Measurements from ENCODE around the gene PHLDA2. TPM values are rescaled to one million over a fixed set of nuclear protein-coding genes. Genes with fewer than 3 reads are reported as not detected.
"Not testable (repeated sequence)": the region's sequence is repeated elsewhere in the genome, so short reads cannot be mapped to it uniquely, and the experiment has no call there.

The PHLDA2 gene
- total RNA-seq, 2 experiments from 2014 or later, result 1.1 to 3.6 TPM

DNA sequence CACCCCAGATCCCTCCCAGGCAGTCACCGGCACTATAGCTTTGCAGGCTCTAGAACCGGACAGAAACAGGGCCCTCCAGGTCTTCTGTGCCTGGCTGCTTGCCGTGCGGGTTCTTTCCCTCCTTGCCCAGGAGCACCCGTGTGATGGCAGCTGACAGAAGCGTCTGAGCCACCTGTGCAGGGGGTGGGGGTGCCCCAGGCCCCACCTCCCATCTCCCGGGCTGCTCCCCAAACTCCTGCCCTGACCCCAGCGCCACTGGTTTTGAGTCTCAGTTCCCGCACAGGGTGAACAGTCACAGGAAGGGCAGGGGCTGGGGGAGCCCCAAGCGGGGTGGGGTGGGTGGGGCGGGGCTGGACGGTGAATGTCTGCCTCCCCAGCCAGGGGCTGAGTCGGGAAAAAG is 13.2 kb upstream of the PHLDA2 start:
- Mint-ChIP-seq H3K4me3 (no peak overlapping the region), H3K27ac (no peak overlapping the region), H3K4me1 (peaks cover 33% of the 10 kb centered on the region), H3K27me3 (no peaks in the 10 kb centered on the region), H3K36me3 (peaks cover 43% of the 10 kb centered on the region), H3K9me3 (ENCODE audit: low read depth) (peaks cover 20% of the 10 kb centered on the region)
- DNase-seq (no peak), ATAC-seq (no peak)
- CTCF ChIA-PET, result interaction anchor here (1.0 to 2.6 kb wide), 3 partner anchors 13 to 79 kb away, joined by 3 to 20 read pairs (median 4); partner anchors contain the start of gene PHLDA2

DNA sequence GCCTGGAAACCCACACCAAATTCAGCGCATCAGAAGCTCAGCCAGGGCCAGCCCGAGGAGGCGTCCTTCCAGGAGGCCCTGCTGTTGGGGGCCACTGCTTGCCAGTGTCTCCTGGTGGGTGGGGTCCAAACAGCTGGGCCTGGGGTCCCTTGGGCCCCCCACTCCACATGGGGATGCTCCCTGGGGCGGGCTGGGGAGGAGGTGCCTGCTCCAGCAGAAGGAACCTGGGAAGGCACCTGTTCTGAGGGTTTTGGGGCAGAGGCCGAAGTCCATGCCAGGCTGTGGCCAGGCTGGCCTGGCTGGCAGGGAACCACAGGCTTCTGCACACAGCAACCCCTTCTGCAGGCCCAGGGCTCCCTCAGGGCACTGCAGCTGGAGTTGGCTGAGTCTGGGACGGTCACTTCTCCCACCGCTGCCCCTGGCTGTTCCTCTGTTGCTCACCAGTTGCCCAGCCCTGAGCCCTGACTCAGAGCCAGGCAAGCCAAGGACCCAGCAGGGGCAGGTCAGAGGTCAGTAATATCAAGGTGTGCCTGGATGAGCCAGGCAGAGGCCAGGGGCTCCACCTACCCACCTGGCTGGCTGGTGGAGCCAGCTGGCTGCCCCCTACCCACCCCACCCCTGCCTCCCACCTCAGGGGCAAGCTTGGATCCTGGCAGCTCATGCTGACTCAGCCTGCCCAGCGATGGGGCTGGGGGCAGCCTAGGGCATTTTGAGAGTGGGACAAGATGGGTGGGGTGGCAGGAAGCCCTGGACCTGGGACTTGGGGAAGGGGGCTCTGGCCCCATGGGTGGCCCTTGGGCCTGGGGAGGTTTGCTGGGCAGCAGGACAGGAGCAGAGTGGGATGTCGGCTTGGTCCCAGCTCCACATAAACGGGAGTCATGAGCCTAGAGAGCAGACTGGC is 12.0 kb upstream of the PHLDA2 start:
- Mint-ChIP-seq H3K4me1 (peaks cover 21% of the 10 kb centered on the region), H3K27me3 (no peaks in the 10 kb centered on the region), H3K36me3 (peaks cover 36% of the 10 kb centered on the region), H3K27ac (peak overlapping the region; percentile 49), H3K9me3 (ENCODE audit: low read depth) (peaks cover 21% of the 10 kb centered on the region), H3K4me3 (no peak overlapping the region)
- DNase-seq, result no peak
- CTCF ChIA-PET, result interaction anchor here (0.5 to 2.6 kb wide), 8 partner anchors 12 to 149 kb away, joined by 3 to 20 read pairs (median 3); partner anchors contain the start of gene PHLDA2
- peak; percentile 9 for ATAC-seq

DNA sequence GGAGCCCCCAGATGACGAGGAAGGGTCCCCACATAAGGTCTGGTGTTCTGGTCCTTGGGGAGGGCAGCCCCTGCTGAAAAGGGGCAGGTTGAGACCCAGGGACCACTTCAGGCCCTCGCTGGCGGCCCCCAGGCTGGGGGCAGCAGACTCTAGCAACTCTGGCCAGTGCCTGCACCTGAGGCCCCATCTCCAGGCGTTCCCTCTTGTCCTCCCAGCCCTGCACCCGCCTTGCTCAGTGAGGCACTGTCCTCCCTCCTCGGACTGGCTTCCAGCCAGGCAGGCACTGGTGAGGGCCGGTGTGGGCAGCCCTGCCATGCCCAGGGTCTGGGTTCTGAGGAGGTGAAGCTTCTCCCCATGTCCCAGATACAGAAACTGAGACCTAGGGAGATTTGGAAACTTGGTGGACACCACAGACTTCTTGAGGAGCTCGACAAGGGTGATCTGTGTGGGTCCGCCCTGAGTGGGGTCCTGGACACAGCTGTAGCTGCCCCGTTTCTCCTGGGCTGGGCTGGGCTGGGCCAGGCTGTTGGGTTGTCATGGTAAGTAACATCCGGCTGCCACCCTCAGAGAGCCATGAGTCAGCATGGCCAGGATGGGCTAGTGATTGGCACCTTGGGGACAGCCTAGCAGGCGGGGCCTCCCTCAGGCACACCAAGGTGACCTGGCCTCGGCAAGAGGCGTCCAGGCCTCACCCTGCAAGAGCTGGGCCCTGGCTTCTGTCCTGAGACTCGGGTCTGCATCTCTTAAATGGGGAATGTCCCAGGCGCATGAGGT is 11.1 kb upstream of the PHLDA2 start:
- CTCF ChIA-PET, result interaction anchor here (0.5 to 2.6 kb wide), 6 partner anchors 11 to 151 kb away, joined by 3 to 20 read pairs (median 4); partner anchors contain the start of gene PHLDA2
- peaks cover 21% of the 10 kb centered on the region for H3K9me3 Mint-ChIP-seq (ENCODE audit: low read depth)
- H3K27me3 Mint-ChIP-seq, result no peaks in the 10 kb centered on the region
- peak; percentile 76 for DNase-seq
- ATAC-seq, result peak; percentile 75
- H3K36me3 Mint-ChIP-seq, result peaks cover 30% of the 10 kb centered on the region
- H3K27ac Mint-ChIP-seq, result peak overlapping the region; percentile 49
- no peak overlapping the region for H3K4me3 Mint-ChIP-seq
- peaks cover 13% of the 10 kb centered on the region for H3K4me1 Mint-ChIP-seq

DNA sequence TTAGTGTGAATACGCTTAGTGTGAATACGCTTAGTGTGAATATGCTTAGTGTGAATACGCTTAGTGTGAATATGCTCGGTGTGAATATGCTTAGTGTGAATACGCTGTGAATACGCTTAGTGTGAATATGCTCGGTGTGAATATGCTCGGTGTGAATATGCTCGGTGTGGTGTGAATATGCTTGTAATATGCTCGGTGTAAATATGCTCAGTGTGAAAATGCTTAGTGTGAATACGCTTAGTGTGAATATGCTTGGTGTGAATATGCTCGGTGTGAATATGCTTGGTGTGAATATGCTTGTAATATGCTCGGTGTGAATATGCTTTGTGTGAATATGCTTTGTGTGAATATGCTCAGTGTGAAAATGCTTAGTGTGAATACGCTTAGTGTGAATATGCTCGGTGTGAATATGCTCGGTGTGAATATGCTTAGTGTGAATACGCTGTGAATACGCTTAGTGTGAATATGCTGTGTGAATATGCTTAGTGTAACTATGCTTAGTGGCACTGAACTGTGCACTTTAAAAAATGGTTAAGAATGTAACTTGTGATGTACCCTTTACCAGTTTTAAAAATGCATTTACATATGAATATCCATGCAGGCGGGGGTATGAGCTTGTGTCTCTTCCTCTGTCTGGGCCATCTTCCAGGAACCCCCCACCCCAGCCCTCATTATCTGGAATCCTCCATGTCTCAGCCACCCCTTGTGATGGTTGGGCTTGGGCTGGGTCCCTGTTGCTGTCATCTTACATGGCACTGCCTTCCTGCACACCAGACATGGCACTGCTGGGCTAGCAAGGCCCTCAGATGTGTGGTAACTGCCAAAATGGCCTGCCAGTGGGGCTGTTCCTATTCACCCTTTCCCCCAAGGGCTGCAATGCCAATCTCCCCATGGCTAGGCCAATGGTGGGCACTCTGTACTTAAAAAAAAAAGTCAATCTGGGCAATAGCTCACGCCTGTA is 9.5 kb upstream of the PHLDA2 start:
- H3K9me3 Mint-ChIP-seq (ENCODE audit: low read depth), result peaks cover 21% of the 10 kb centered on the region
- not testable (repeated sequence) for H3K27me3 Mint-ChIP-seq, ATAC-seq, H3K4me3 Mint-ChIP-seq, DNase-seq, H3K4me1 Mint-ChIP-seq
- CTCF ChIA-PET, result interaction anchor here (0.9 to 1.6 kb wide), 2 partner anchors 9 to 153 kb away, joined by 4 to 6 read pairs; no protein-coding TSS in a partner anchor
- H3K27ac Mint-ChIP-seq, result peak overlapping the region; percentile 47
- peaks cover 23% of the 10 kb centered on the region for H3K36me3 Mint-ChIP-seq

DNA sequence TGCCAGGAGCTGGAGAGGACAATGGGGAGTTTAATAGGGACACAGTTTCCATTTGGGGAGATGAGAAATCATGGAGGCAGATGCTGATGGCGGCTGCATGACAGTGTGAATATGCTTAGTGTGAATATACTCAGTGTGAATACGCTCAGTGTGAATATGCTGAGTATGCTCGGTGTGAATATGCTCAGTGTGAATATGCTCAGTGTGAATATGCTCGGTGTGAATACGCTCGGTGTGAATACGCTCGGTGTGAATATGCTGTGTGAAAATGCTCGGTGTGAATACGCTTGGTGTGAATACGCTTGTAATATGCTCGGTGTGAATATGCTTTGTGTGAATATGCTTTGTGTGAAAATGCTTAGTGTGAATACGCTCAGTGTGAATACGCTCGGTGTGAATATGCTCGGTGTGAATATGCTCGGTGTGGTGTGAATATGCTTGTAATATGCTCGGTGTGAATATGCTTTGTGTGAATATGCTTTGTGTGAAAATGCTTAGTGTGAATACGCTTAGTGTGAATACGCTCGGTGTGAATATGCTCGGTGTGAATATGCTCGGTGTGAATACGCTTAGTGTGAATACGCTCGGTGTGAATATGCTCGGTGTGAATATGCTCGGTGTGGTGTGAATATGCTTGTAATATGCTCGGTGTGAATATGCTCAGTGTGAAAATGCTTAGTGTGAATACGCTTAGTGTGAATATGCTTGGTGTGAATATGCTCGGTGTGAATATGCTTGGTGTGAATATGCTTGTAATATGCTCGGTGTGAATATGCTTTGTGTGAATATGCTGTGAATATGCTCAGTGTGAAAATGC is 8.6 kb upstream of the PHLDA2 start:
- H3K4me3 Mint-ChIP-seq, result peak overlapping the region; percentile 11
- H3K27me3 Mint-ChIP-seq, ATAC-seq, DNase-seq, CTCF ChIA-PET: not testable (repeated sequence)
- H3K9me3 Mint-ChIP-seq (ENCODE audit: low read depth), result peaks cover 21% of the 10 kb centered on the region
- peaks cover 18% of the 10 kb centered on the region for H3K4me1 Mint-ChIP-seq
- peak overlapping the region; percentile 73 for H3K27ac Mint-ChIP-seq
- peaks cover 23% of the 10 kb centered on the region for H3K36me3 Mint-ChIP-seq

DNA sequence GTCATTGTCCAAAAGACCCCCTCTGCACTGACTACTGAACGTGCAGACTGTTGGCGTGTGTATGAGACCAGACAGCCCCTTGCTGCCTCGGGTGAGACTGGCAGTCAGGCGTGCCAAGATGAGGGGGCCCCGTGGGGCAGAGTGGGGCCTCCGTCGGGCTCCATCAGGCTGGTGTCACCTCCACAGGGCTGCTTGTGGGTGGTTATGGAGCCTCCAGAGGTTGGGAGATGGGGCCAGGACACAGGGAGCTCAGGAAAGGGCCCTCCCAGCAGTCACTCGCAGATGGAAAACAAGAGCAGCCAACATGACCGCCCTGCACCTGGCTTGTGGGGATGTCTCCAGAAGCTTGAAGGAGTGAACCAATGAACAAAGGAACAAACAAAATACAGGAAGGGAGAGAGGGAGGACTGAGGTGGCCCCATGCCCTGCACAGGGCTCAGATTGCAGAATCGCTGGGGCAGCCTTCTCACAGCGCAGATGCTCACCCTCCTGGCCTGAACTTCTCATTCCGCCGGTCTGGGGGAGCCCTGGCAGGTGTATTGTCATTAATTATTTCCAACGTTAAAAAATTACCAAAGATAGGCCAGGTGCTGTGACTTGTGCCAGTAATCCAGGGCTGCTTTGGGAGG is 5.5 kb upstream of the PHLDA2 start:
- H3K4me1 Mint-ChIP-seq, result peaks cover 24% of the 10 kb centered on the region
- DNase-seq, result no peak
- peaks cover 3% of the 10 kb centered on the region for H3K27me3 Mint-ChIP-seq
- H3K4me3 Mint-ChIP-seq, result no peak overlapping the region
- ATAC-seq, result no peak
- no peak overlapping the region for H3K27ac Mint-ChIP-seq
- CTCF ChIA-PET, result no interaction called here
- peaks cover 19% of the 10 kb centered on the region for H3K9me3 Mint-ChIP-seq (ENCODE audit: low read depth)
- H3K36me3 Mint-ChIP-seq, result peaks cover 21% of the 10 kb centered on the region

DNA sequence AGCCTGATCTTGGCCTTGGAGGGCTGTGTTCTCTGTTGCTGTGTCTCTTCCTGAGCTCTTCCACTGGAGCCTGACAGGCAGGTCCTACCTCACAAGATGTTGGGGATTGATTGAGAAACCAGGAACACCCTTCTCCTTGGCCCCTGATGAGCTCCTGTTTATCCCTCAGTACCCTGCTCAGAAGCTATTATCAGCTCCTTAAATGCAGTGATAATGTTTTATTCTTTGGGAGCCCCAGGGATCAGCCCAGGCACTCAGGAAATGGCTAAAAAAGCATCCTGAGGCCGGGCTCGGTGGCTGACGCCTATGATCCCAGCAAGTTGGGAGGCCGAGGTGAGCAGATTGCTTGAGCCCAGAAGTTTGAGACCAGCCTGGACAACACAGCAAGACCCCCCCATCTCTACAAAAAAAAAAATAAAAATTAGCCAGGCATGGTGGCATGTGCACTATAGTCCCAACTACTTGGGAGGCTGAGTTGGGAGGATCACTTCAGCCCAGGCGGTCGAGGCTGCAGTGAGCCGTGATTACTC is 4.9 kb upstream of the PHLDA2 start:
- peak overlapping the region; percentile 56 for H3K27ac Mint-ChIP-seq
- CTCF ChIA-PET, result interaction anchor here (0.7 to 1.8 kb wide), 8 partner anchors 16 to 401 kb away, joined by 3 to 8 read pairs (median 3); no protein-coding TSS in a partner anchor
- H3K4me1 Mint-ChIP-seq, result peaks cover 24% of the 10 kb centered on the region
- H3K36me3 Mint-ChIP-seq, result peaks cover 16% of the 10 kb centered on the region
- peaks cover 4% of the 10 kb centered on the region for H3K27me3 Mint-ChIP-seq
- peaks cover 17% of the 10 kb centered on the region for H3K9me3 Mint-ChIP-seq (ENCODE audit: low read depth)
- ATAC-seq (no peak), DNase-seq (no peak)
- no peak overlapping the region for H3K4me3 Mint-ChIP-seq

DNA sequence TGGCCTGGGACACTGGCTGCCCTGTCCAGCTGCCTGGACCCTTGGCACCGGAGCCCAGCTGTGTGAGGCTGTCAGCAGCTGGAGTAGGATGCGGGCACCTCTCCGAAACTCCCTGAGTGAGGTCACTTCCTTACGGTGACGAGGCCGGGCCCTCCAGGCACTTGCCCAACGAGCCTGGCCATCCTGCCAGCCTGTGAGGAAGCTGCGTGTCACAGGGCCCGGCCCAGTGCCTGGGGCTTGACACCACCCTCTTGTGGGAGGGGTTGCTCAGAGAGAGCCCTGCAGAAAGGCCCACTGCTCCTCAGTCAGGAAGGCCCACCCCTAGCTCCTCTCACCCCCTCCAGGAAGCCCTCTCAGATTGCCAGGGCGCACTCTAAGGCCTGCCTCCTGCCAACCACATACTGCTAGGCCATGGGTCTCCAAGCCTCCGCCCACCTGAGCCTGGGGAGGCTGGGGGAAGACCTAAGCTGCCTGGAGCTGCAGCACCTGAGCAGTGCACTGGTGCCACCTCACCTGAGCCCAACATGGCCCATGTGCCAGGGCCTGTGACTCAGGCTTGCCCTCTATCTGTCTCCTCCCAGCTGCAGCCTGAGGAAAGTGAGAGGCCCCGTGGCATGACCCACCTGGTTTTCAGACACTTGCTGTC is 4.3 kb upstream of the PHLDA2 start:
- ATAC-seq (peak; percentile 66), DNase-seq (peak; percentile 83)
- H3K27ac Mint-ChIP-seq, result peak overlapping the region; percentile 56
- CTCF ChIA-PET, result interaction anchor here (0.7 to 1.8 kb wide), 12 partner anchors 17 to 401 kb away, joined by 3 to 8 read pairs (median 3); no protein-coding TSS in a partner anchor
- peaks cover 28% of the 10 kb centered on the region for H3K4me1 Mint-ChIP-seq
- peaks cover 11% of the 10 kb centered on the region for H3K36me3 Mint-ChIP-seq
- H3K27me3 Mint-ChIP-seq, result peaks cover 7% of the 10 kb centered on the region
- peaks cover 11% of the 10 kb centered on the region for H3K9me3 Mint-ChIP-seq (ENCODE audit: low read depth)
- H3K4me3 Mint-ChIP-seq, result no peak overlapping the region

DNA sequence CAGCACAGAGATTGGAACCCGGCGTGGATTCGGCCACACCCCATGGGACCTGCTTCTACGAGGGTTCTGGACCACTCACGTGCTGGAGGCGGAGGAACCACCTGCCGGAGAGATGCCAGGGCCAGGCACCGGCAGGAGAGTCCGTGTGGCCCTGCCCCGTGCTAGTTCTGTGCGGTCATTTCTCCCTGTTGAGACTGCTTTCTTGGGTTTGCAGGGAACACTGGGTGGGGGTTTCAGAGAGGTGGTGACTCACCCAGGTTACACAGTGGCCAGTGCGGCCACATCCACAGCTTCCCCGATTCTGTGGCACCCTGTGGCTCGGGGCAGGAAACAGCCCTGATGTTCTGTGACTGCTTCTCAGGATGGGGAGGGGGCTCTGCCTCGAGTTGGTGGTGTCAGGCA is 3.6 kb upstream of the PHLDA2 start:
- DNase-seq, result peak; percentile 68
- CTCF ChIA-PET, result interaction anchor here (0.7 to 5.1 kb wide), 11 partner anchors 20 to 400 kb away, joined by 3 to 50 read pairs (median 3); no protein-coding TSS in a partner anchor
- Mint-ChIP-seq H3K9me3 (ENCODE audit: low read depth) (peaks cover 6% of the 10 kb centered on the region), H3K4me1 (peaks cover 34% of the 10 kb centered on the region), H3K27ac (peak overlapping the region; percentile 56), H3K36me3 (peaks cover 7% of the 10 kb centered on the region), H3K4me3 (no peak overlapping the region), H3K27me3 (peaks cover 13% of the 10 kb centered on the region)
- peak; percentile 4 for ATAC-seq

DNA sequence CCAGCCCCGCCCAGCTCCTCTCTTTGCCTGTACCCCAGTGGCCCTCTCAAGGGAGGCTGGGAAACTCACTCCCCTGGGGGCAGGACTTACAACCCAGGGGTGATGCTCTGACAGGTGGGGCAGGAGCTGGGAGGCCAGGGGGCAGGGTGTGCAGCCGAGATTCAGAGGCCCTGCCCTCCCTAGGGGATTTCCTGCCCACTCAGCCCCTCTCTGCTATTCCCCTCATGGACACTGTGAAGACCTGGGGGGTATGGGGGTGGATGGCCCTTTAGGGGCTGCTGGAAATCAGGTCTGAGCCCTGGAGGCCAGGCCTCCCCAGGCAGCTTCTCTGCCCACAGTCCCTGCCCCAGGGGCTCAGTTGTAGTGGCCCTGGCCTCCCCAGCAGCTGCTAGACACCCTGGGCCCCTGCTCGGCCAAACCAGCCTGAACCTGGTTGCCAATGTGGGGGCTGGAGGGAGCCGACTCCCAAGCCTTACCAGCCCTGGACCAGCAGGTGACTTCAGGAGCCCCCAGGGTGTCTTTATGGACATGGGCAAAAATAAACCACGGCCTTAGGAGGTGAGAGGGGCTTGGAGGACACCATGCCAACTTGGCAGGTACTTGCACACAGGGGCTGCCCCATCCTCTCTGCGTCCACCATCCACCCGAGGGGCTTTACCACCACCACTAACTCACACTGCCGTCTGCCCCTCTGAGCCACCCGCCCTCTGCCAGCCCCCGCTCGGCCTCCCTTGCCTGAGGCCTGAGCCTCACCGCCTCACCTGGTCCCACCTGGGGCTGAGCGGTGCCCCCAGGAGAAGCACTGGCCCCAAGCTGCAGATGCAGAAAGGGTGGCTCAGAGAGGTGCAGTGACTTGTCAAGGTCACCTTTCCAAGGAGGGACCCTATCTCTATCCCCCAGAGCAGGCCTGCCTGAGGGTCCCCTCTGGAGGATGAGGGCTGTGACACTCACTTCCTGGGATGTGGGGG is 2.8 kb upstream of the PHLDA2 start:
- ATAC-seq (no peak), DNase-seq (no peak)
- CTCF ChIA-PET, result interaction anchor here (0.9 to 5.1 kb wide), 11 partner anchors 12 to 399 kb away, joined by 3 to 51 read pairs (median 5); a partner anchor contains a TSS
- Mint-ChIP-seq H3K9me3 (ENCODE audit: low read depth) (no peaks in the 10 kb centered on the region), H3K36me3 (peaks cover 2% of the 10 kb centered on the region), H3K27me3 (peaks cover 21% of the 10 kb centered on the region), H3K4me1 (peaks cover 38% of the 10 kb centered on the region), H3K27ac (no peak overlapping the region), H3K4me3 (no peak overlapping the region)

Data from activated CD8-positive, alpha-beta memory T cell treated with anti-CD3 and anti-CD28 coated beads, Interleukin-2, amount 10 ng/mL, durations not matched to agents 7 days and 5 days (primary cell).